Skin of body (tissue), 3 donors: ENCODE measurements around the gene GPALPP1. TPM values are rescaled to one million over a fixed set of nuclear protein-coding genes. Genes with fewer than 3 reads are reported as not detected.
"Not testable (repeated sequence)": the region's sequence is repeated elsewhere in the genome, so short reads cannot be mapped to it uniquely, and the experiment has no call there.

Source experiments
- DNase-seq: peaks from one replicate; lab custom pipeline; 2025; lab: John Stamatoyannopoulos, UW
- small RNA-seq: library from RNA; depleted of rRNA; stranded (forward); fragments of <200 nt; gene quantifications from one replicate; pipeline ENCODE3, GENCODE V24; 2014; ENCODE audit warnings: low replicate concordance
- total RNA-seq: library from RNA; depleted of rRNA; stranded (reverse); fragments of >200 nt; gene quantifications from one replicate; pipeline ENCODE4 v1.2.3, GENCODE V29; 2014

GPALPP1 gene
- total RNA-seq, 1 donor from 2014 or later, result 24.4 TPM

GRCh38 chr13:45063261-45063860 lies 74.0 kb downstream of the GPALPP1 start:
- no peak for DNase-seq

DNA sequence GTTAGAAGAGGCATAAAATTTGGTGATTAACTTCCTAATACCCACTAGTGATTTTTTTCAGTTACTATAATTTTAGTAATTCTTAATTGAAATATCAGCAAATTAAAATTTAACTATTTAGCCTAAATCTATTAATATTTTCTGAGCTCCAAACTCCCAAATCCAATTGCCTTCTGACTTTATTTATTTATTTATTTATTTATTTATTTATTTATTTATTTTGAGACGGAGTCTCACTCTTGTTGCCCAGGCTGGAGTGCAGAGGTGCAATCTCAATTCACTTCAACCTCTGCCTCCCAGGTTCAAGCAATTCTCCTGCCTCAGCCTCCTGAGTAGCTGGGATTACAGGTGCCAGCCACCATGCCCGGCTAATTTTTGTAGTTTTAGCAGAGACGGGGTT lies 74.6 kb downstream of the GPALPP1 start:
- DNase-seq, result not testable (repeated sequence)

GRCh38 chr13:45064889-45065288 lies 75.6 kb downstream of the GPALPP1 start:
- DNase-seq, result no peak

DNA sequence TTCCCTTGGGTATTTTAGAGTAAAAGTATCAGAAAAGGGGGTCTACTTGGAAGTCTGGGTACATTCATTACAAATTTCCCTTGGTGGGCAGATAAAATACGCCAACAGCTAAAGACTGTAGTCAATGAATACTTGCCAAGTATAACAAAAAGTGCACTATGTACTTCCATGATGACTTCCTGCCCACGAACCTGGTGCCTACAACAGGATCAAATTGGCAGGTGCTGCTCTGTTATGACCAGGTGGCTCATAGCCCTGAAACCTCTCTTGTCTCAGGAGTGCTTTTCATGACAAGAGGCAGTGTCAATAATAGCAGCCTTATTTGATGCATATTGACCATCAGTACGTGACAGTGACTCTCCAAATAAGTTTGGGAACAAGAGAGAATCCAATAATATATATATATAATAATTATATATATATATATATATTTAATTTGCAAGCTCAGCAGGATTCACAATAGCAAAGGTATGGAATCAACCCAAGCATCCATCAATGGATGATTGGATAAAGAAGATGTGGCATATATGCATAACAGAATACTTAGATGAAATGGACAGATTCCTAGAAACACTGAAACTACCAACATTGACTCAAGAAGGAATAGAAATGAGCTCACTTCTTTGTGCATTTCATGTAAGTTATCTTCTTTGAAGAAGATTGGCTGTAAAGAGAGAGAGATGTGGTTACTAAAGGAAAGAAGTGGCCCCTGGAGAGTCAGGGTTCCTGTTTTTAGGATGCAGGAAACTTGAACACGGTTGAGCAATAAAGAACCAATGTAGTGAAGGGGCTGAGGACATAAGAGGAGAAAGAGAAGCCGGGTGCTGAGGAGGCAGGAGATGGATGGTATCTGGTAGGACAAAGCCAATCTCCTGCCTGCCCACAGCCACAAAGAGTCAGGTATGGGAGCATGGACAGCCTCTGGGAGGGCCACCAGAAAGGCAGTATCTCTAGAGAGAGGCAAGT lies 79.0 kb downstream of the GPALPP1 start:
- no peak for DNase-seq

DNA sequence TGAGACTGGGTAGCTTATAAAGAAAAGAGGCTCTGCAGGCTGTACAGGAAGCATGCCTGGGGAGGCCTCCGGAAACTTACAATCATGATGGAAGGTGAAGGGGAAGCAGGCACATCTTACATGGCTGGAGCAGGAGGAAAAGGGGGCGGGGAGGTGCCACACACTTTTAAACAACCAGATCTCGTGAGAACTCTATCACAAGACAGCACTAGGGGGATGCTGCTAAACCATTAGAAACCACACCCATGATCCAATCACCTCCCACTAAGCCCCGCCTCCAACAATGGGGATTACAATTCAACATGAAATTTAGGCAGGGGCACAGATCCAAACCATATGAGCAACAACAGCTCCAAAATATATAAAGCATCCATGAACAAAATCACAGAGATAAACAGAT lies 84.5 kb downstream of the GPALPP1 start:
- DNase-seq, result no peak

DNA sequence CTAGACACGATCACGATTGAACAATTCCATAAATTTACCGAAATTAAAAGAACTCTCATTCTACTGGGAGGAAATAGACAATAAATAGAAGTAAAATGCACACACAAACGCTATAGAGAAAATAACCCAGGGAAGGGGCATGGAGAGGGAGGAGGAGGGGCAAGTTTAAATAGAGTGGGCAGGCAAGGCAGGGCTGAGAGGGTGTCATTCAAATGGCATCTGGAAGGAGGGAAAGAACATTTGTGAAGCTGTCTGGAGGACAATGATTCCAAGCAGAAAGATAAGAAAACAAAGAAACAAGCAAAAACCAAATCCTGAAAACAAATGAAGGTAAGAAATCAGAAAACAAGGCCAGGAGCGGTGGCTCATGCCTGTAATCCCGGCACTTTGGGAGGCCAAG lies 85.4 kb downstream of the GPALPP1 start:
- no peak for DNase-seq

- DNase-seq, result no peak
Observed at GRCh38 chr13:45078003-45078402, 88.7 kb downstream of the GPALPP1 start.

Small RNAs within 50 kb of the gene (small RNA-seq; reads per million reads assigned to genes)
- gene RN7SL49P, result not detected

Other genes with a start within 250 kb of the GPALPP1 start
- gene NUFIP1, start 67 bp upstream of the GPALPP1 start, total RNA-seq, result 3.9 TPM
- gene GTF2F2, start 131.0 kb downstream of the GPALPP1 start, total RNA-seq, result 22.6 TPM
- gene KCTD4, start 211.5 kb downstream of the GPALPP1 start, total RNA-seq, result 0.20 TPM